Suprapubic skin (tissue), 3 donors: ENCODE measurements around the gene TAF3.

Experiments used
- CTCF ChIP-seq, 2 donors: fragments of 200-600 bp in 1 of 2; fragments of 450-650 bp in 1 of 2; sonication (generic) in 1 of 2; IDR thresholded peaks; one replicate each; pipeline ENCODE4 v1.5.1; 2016 to 2019; ENCODE audit warnings: antibody characterized with exemption in 2 of 2, mild to moderate bottlenecking in 1 of 2, moderate library complexity in 1 of 2
- POLR2A ChIP-seq, 2 donors: fragments of 450-650 bp; IDR thresholded peaks; one replicate each; pipeline ENCODE4 v1.6.1; 2017; ENCODE audit warnings: antibody characterized with exemption in 2 of 2, mild to moderate bottlenecking in 2 of 2, moderate library complexity in 2 of 2

GRCh38 chr10:7952266-7952665 is 134.0 kb downstream of the TAF3 start:
- TF ChIP-seq POLR2A (IDR thresholded peaks at IDR 0.05): no peak
- TF ChIP-seq CTCF (IDR thresholded peaks at IDR 0.05): no peak
